Stimulated activated CD8-positive, alpha-beta memory T cell treated with anti-CD3 and anti-CD28 coated beads, Interleukin-2, amount 100 ng/mL, for 1 hour (primary cell): Measurements from ENCODE around the gene SLC29A3.

Experiments used
- DNase-seq, 2 donors: peaks; one replicate each; pipeline ENCODE4 v3.0.0-alpha.2; 2020; ENCODE audit warnings: low read depth in 2 of 2

Gene SLC29A3

GRCh38 chr10:71369602-71370001 is 50.5 kb downstream of the SLC29A3 start:
- DNase-seq, result no peak

GRCh38 chr10:71370031-71370430 is 51.0 kb downstream of the SLC29A3 start:
- DNase-seq, result no peak

- no peak for DNase-seq
Observed at GRCh38 chr10:71371750-71372166, 52.7 kb downstream of the SLC29A3 start.

GRCh38 chr10:71372882-71373495 is 53.9 kb downstream of the SLC29A3 start:
- no peak for DNase-seq

- no peak for DNase-seq
Observed at GRCh38 chr10:71374481-71375233, 55.6 kb downstream of the SLC29A3 start.

- no peak for DNase-seq
Observed at GRCh38 chr10:71375952-71376351, 56.9 kb downstream of the SLC29A3 start.

GRCh38 chr10:71378336-71379117 is 59.5 kb downstream of the SLC29A3 start:
- no peak for DNase-seq

GRCh38 chr10:71379118-71379766 is 60.2 kb downstream of the SLC29A3 start:
- no peak for DNase-seq

- DNase-seq, result no peak
Observed at GRCh38 chr10:71380841-71381240, 61.8 kb downstream of the SLC29A3 start.

- DNase-seq, result no peak
Observed at GRCh38 chr10:71381611-71382010, 62.6 kb downstream of the SLC29A3 start.

GRCh38 chr10:71382028-71382427 is 63.0 kb downstream of the SLC29A3 start:
- no peak for DNase-seq

GRCh38 chr10:71382757-71383156 is 63.7 kb downstream of the SLC29A3 start:
- no peak for DNase-seq

- DNase-seq, result peak; percentile 49 to 51
Observed at GRCh38 chr10:71383972-71384687, 65.1 kb downstream of the SLC29A3 start.

GRCh38 chr10:71388171-71388570 is 69.1 kb downstream of the SLC29A3 start:
- DNase-seq, result no peak

GRCh38 chr10:71388583-71389310 is 69.7 kb downstream of the SLC29A3 start:
- DNase-seq, result no peak

- DNase-seq, result no peak
Observed at GRCh38 chr10:71389768-71390460, 70.9 kb downstream of the SLC29A3 start.

GRCh38 chr10:71390461-71390835 is 71.4 kb downstream of the SLC29A3 start:
- no peak for DNase-seq

- no peak for DNase-seq
Observed at GRCh38 chr10:71390921-71391690, 72.0 kb downstream of the SLC29A3 start.

- DNase-seq, result no peak
Observed at GRCh38 chr10:71391701-71392100, 72.6 kb downstream of the SLC29A3 start.
